Astrocyte (in vitro differentiated cells and primary cell): ENCODE measurements around the gene CEACAM6. TPM values are rescaled to one million over a fixed set of nuclear protein-coding genes. Genes with fewer than 3 reads are reported as not detected.

ENCODE experiments used
- DNase-seq: peaks from one replicate; pipeline ENCODE4 v3.0.0-alpha.2; 2010; ENCODE audit warnings: low read depth
- FAIRE-seq: peaks from 2 replicates; lab custom pipeline; 2011; peaks lifted over from hg19 to GRCh38; lab: Jason Lieb, UNC
- H2AFZ ChIP-seq: 2 replicates; pipeline ENCODE4 v1.6.0; 2012; ENCODE audit warnings: low read depth, low read length, inconsistent platforms
- H3K27ac ChIP-seq: 2 replicates; pipeline ENCODE4 v1.5.1; 2011; ENCODE audit warnings: low read depth, low read length, inconsistent platforms
- H3K27me3 ChIP-seq: 2 replicates; pipeline ENCODE4 v1.6.0; 2011; ENCODE audit warnings: low read length, inconsistent platforms; ENCODE audit not compliant: insufficient read depth
- H3K36me3 ChIP-seq: 2 replicates; pipeline ENCODE4 v1.5.1; 2011; ENCODE audit warnings: low read length, inconsistent platforms; ENCODE audit not compliant: insufficient read depth
- H3K4me1 ChIP-seq: 2 replicates; pipeline ENCODE4 v1.5.1; 2011; ENCODE audit warnings: low read length, inconsistent platforms; ENCODE audit not compliant: insufficient read depth
- H3K4me2 ChIP-seq: 2 replicates; pipeline ENCODE4 v1.6.0; 2012; ENCODE audit warnings: low read length, inconsistent platforms
- H3K4me3 ChIP-seq: 2 replicates; pipeline ENCODE4 v1.5.1; 2011; ENCODE audit warnings: low read depth, mild to moderate bottlenecking, low read length, inconsistent platforms; ENCODE audit not compliant: insufficient read depth
- H3K79me2 ChIP-seq: 2 replicates; pipeline ENCODE4 v1.6.0; 2012; ENCODE audit warnings: mild to moderate bottlenecking, low read length, inconsistent platforms; ENCODE audit not compliant: insufficient read depth
- H3K9ac ChIP-seq: 2 replicates; pipeline ENCODE4 v1.6.0; 2012; ENCODE audit warnings: mild to moderate bottlenecking, low read length, inconsistent platforms
- H3K9me3 ChIP-seq: 2 replicates; pipeline ENCODE4 v1.5.1; 2012; ENCODE audit warnings: low read depth, mild to moderate bottlenecking, low read length, inconsistent platforms; ENCODE audit not compliant: insufficient read depth
- H4K20me1 ChIP-seq: 2 replicates; pipeline ENCODE4 v1.6.0; 2012; ENCODE audit warnings: low read length, inconsistent platforms; ENCODE audit not compliant: insufficient read depth
- H3K27ac Mint-ChIP-seq: one replicate; pipeline ENCODE4 v1.8.0; 2021; ENCODE audit warnings: mild to moderate bottlenecking, mixed read lengths; ENCODE audit not compliant: unreplicated experiment
- H3K27me3 Mint-ChIP-seq: one replicate; pipeline ENCODE4 v1.8.0; 2021; ENCODE audit warnings: low read depth, mixed read lengths; ENCODE audit not compliant: unreplicated experiment
- H3K36me3 Mint-ChIP-seq: one replicate; pipeline ENCODE4 v1.8.0; 2021; ENCODE audit warnings: low read depth, mixed read lengths; ENCODE audit not compliant: unreplicated experiment
- H3K4me1 Mint-ChIP-seq: one replicate; pipeline ENCODE4 v1.8.0; 2021; ENCODE audit warnings: low read depth, mixed read lengths; ENCODE audit not compliant: unreplicated experiment
- H3K4me3 Mint-ChIP-seq: one replicate; pipeline ENCODE4 v1.8.0; 2021; ENCODE audit warnings: mild to moderate bottlenecking, moderate library complexity, mixed read lengths; ENCODE audit not compliant: unreplicated experiment
- H3K9me3 Mint-ChIP-seq: one replicate; pipeline ENCODE4 v1.8.0; 2021; ENCODE audit warnings: mild to moderate bottlenecking, mixed read lengths; ENCODE audit not compliant: unreplicated experiment
- CTCF ChIP-seq: IDR thresholded peaks from 2 replicates; pipeline ENCODE4 v1.5.1; 2011; ENCODE audit warnings: low read depth, mild to moderate bottlenecking, inconsistent platforms, low read length, moderate library complexity; ENCODE audit not compliant: insufficient read depth
- EZH2 ChIP-seq: IDR thresholded peaks from 2 replicates; pipeline ENCODE4 v1.6.1; 2012; ENCODE audit warnings: mild to moderate bottlenecking, low read length, inconsistent platforms; ENCODE audit not compliant: insufficient read depth
- total RNA-seq: library from RNA; stranded (reverse); gene quantifications from 2 replicates; pipeline ENCODE4 v1.2.1, GENCODE V29; 2021

Gene CEACAM6
- total RNA-seq, 1 donor from 2014 or later, result not detected

GRCh38 chr19:41714598-41714997 lies 40.7 kb upstream of the CEACAM6 start:
- no peak overlapping the region for H3K4me3 ChIP-seq
- no peaks in the 10 kb centered on the region for H3K9me3 ChIP-seq
- H3K36me3 ChIP-seq, result no peaks in the 10 kb centered on the region
- H3K79me2 ChIP-seq, result no peaks in the 10 kb centered on the region
- H4K20me1 ChIP-seq, result no peaks in the 10 kb centered on the region
- no peak overlapping the region for H3K27ac ChIP-seq
- no peak overlapping the region for H2AFZ ChIP-seq
- TF ChIP-seq EZH2, result no peak
- TF ChIP-seq CTCF, result no peak
- no peak for DNase-seq
- Mint-ChIP-seq H3K27me3 (peaks cover 94% of the 10 kb centered on the region), H3K9me3 (no peaks in the 10 kb centered on the region), H3K36me3 (no peaks in the 10 kb centered on the region), H3K4me3 (no peak overlapping the region), H3K4me1 (no peaks in the 10 kb centered on the region), H3K27ac (no peak overlapping the region)
- no peaks in the 10 kb centered on the region for H3K27me3 ChIP-seq
- H3K9ac ChIP-seq, result no peak overlapping the region
- no peak overlapping the region for H3K4me2 ChIP-seq
- no peak for FAIRE-seq
- H3K4me1 ChIP-seq, result no peaks in the 10 kb centered on the region

- H3K36me3 ChIP-seq, result no peaks in the 10 kb centered on the region
- FAIRE-seq, result no peak
- no peak overlapping the region for H3K27ac Mint-ChIP-seq
Measured at GRCh38 chr19:41718761-41719160, 36.6 kb upstream of the CEACAM6 start.

More at GRCh38 chr19:41718761-41719160, 36.6 kb upstream of the CEACAM6 start:
- DNase-seq, result no peak
- peaks cover 61% of the 10 kb centered on the region for H3K27me3 Mint-ChIP-seq
- H3K9me3 Mint-ChIP-seq, result peaks cover 2% of the 10 kb centered on the region
- TF ChIP-seq CTCF (no peak), EZH2 (no peak)
- no peak overlapping the region for H3K9ac ChIP-seq
- H3K4me1 Mint-ChIP-seq, result no peaks in the 10 kb centered on the region
- H3K9me3 ChIP-seq, result no peaks in the 10 kb centered on the region
- no peaks in the 10 kb centered on the region for H3K4me1 ChIP-seq
- H4K20me1 ChIP-seq, result no peaks in the 10 kb centered on the region
- no peaks in the 10 kb centered on the region for H3K27me3 ChIP-seq
- H3K4me3 Mint-ChIP-seq, result no peak overlapping the region
- no peak overlapping the region for H3K4me2 ChIP-seq
- no peak overlapping the region for H2AFZ ChIP-seq
- no peaks in the 10 kb centered on the region for H3K79me2 ChIP-seq
- H3K4me3 ChIP-seq, result no peak overlapping the region
- H3K36me3 Mint-ChIP-seq, result no peaks in the 10 kb centered on the region
- no peak overlapping the region for H3K27ac ChIP-seq
